ENCODE data around the gene APOL3.

APOL3 gene

DNA sequence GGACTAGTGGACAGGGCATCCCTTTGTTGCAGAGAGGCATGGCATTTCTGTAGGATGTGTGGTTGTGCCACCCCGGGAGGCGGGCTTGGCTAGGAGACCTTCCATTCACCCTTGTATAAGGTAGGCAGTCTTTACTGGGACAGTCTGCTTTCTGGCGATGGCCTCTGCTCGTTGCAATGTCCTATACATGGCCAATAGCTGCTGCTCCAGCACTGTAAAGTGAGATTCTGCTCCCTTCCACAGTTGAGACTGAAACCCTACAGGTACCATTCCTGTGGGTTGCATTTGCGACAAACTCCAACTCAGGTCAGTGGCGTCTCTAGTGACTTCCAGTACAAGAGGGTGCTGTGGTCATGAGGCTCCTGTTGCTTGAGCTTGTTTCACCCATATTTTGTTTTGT lies 20.4 kb upstream of the APOL3 start:
- Mint-ChIP-seq H3K4me1 (peaks cover 41% of the 10 kb centered on the region), H3K27ac (peak overlapping the region in 1 of 3 experiments; percentile 96), H3K4me3 (no peak overlapping the region), H3K9me3 (no peaks in the 10 kb centered on the region), H3K36me3 (ENCODE audit: low read depth) (no peaks in the 10 kb centered on the region), H3K27me3 (ENCODE audit: low read depth) (no peaks in the 10 kb centered on the region)
- TF ChIP-seq, protein P1, sequence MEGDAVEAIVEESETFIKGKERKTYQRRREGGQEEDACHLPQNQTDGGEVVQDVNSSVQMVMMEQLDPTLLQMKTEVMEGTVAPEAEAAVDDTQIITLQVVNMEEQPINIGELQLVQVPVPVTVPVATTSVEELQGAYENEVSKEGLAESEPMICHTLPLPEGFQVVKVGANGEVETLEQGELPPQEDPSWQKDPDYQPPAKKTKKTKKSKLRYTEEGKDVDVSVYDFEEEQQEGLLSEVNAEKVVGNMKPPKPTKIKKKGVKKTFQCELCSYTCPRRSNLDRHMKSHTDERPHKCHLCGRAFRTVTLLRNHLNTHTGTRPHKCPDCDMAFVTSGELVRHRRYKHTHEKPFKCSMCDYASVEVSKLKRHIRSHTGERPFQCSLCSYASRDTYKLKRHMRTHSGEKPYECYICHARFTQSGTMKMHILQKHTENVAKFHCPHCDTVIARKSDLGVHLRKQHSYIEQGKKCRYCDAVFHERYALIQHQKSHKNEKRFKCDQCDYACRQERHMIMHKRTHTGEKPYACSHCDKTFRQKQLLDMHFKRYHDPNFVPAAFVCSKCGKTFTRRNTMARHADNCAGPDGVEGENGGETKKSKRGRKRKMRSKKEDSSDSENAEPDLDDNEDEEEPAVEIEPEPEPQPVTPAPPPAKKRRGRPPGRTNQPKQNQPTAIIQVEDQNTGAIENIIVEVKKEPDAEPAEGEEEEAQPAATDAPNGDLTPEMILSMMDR (IDR thresholded peaks at IDR 0.05; ENCODE audit: unreplicated experiment in 3 of 3), result no peak

DNA sequence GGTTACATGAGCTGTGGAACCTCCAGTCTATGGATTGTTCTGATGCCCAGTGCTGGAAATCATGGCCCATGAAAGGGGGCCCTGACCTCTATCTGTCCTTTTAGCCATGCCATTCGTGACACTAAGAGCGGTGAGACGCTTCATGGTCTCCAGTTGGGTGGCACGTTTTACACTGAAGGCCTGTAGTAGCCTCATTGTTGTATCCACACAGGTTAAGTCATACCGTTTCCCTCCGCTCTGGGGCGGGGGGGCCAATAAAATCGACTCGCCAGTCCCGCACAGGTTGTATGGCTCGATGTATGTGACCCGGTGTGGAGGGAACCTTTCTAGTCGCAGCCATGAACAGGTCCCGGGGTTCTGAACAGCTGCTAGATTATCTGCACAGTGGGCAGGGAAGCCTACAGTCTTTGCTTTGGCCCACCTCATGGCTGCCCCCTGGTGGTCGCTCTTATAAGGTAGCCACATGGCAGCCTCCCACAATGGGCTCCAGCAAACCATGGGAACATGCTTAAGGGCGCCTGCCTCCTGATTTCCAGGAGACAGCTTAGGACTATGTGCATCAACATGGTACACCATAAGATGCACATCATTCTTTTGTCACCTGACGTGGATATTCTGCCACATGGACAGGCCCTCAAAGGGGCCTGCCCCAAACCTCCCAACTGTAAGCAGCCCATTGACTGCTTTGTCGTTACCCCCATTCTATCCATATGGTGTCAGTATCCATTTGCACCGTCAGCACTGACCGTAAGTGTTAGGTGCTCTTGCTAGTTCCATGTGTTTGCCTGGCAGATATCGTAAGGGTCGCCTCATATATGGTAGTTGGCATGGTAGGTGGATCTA lies 19.7 kb upstream of the APOL3 start:
- TF ChIP-seq, protein P1 (IDR thresholded peaks at IDR 0.05; ENCODE audit: unreplicated experiment in 3 of 3), result peak; percentile 55 to 69 (median 66)
- Mint-ChIP-seq H3K27ac (no peak overlapping the region), H3K9me3 (no peaks in the 10 kb centered on the region), H3K36me3 (ENCODE audit: low read depth) (no peaks in the 10 kb centered on the region), H3K4me1 (peaks cover 39% of the 10 kb centered on the region), H3K27me3 (ENCODE audit: low read depth) (no peaks in the 10 kb centered on the region), H3K4me3 (no peak overlapping the region)

DNA sequence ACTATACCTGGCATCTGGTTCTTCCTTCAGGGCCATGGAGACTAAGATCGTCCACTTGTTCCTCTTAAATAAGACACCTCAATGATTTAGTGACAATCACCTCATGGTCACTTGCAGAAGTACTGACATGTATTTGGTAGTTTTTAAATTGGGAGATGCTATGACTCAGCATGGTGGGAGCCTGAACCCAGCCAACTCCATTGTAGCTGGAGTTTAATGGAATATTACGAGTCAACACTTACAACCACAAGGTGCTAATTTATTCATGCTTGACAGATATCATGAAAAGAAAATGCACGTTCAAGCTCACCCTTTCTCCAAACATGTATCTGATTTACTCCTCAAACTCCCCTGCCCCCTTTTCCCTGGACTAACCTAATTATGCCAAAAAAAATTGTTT lies 16.6 kb upstream of the APOL3 start:
- no peak overlapping the region for H3K27ac Mint-ChIP-seq
- H3K27me3 Mint-ChIP-seq (ENCODE audit: low read depth), result no peaks in the 10 kb centered on the region
- TF ChIP-seq, protein P1 (IDR thresholded peaks at IDR 0.05; ENCODE audit: unreplicated experiment in 3 of 3), result no peak
- H3K36me3 Mint-ChIP-seq (ENCODE audit: low read depth), result no peaks in the 10 kb centered on the region
- H3K9me3 Mint-ChIP-seq, result no peaks in the 10 kb centered on the region
- H3K4me3 Mint-ChIP-seq, result no peak overlapping the region
- H3K4me1 Mint-ChIP-seq, result peaks cover 20% of the 10 kb centered on the region

- no peak overlapping the region for H3K27ac Mint-ChIP-seq
- no peaks in the 10 kb centered on the region for H3K27me3 Mint-ChIP-seq (ENCODE audit: low read depth)
- no peak overlapping the region for H3K4me3 Mint-ChIP-seq
- TF ChIP-seq, protein P1 (IDR thresholded peaks at IDR 0.05; ENCODE audit: unreplicated experiment in 3 of 3), result no peak
- no peaks in the 10 kb centered on the region for H3K9me3 Mint-ChIP-seq
- no peaks in the 10 kb centered on the region for H3K36me3 Mint-ChIP-seq (ENCODE audit: low read depth)
- peaks cover 8% of the 10 kb centered on the region for H3K4me1 Mint-ChIP-seq
Observed at GRCh38 chr22:36175892-36176291, 15.3 kb upstream of the APOL3 start.

DNA sequence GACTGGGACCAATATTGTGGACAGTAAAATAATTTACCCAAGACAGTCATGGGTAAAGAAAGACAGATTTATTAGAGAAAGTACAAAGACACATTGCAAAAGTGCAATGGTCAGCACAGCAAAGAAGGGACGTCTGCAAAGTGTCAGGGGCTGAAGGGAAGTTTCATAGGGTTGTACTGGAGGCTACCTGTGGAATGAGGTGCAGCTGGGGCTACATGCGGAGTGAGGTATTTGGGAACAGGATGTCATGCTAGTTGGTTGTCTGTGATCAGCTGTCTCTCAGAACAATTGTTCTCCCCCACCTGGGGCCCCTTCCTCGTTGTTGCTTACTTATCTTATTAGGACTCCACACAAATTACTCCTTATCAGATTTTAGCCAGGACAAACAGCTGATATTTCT lies 11.4 kb upstream of the APOL3 start:
- H3K27me3 Mint-ChIP-seq (ENCODE audit: low read depth), result no peaks in the 10 kb centered on the region
- H3K9me3 Mint-ChIP-seq, result peaks cover 10% of the 10 kb centered on the region
- no peak overlapping the region for H3K4me3 Mint-ChIP-seq
- no peak overlapping the region for H3K27ac Mint-ChIP-seq
- peaks cover 5% of the 10 kb centered on the region for H3K4me1 Mint-ChIP-seq
- TF ChIP-seq, protein P1 (IDR thresholded peaks at IDR 0.05; ENCODE audit: unreplicated experiment in 3 of 3), result no peak
- no peaks in the 10 kb centered on the region for H3K36me3 Mint-ChIP-seq (ENCODE audit: low read depth)
